NT2/D1 (cell line): ENCODE data around the gene PDZD8.

Experiments used
- DNase-seq: peaks from one replicate; pipeline ENCODE4 v3.0.0-alpha.2; 2011; ENCODE audit warnings: low read depth, low spot score
- H3K27me3 ChIP-seq: 2 replicates; pipeline ENCODE4 v1.6.0; 2011; ENCODE audit warnings: mild to moderate bottlenecking; ENCODE audit not compliant: insufficient read length, insufficient read depth
- H3K36me3 ChIP-seq: 2 replicates; pipeline ENCODE4 v1.6.1; 2011; ENCODE audit warnings: mild to moderate bottlenecking, low read length, mixed read lengths; ENCODE audit not compliant: insufficient read depth, insufficient read length
- H3K4me1 ChIP-seq: 2 replicates; pipeline ENCODE4 v1.5.1; 2011; ENCODE audit not compliant: insufficient read depth, insufficient read length
- H3K4me3 ChIP-seq: 2 replicates; pipeline ENCODE4 v1.5.1; 2011; ENCODE audit warnings: low read depth; ENCODE audit not compliant: insufficient read length
- H3K9ac ChIP-seq: 2 replicates; pipeline ENCODE4 v1.6.0; 2011; ENCODE audit warnings: low read depth; ENCODE audit not compliant: insufficient read length
- H3K9me3 ChIP-seq: 2 replicates; pipeline ENCODE4 v1.5.1; 2011; ENCODE audit warnings: mild to moderate bottlenecking, low read length; ENCODE audit not compliant: insufficient read depth
- SUZ12 ChIP-seq: IDR thresholded peaks from 2 replicates; pipeline ENCODE4 v1.6.1; 2011; ENCODE audit not compliant: insufficient read length, insufficient read depth; ENCODE audit errors: extremely low read depth
- YY1 ChIP-seq: IDR thresholded peaks from 2 replicates; pipeline ENCODE4 v1.6.1; 2011; ENCODE audit not compliant: insufficient read length, insufficient read depth
- ZNF274 ChIP-seq: IDR thresholded peaks from 2 replicates; pipeline ENCODE4 v1.6.1; 2011; ENCODE audit warnings: mild to moderate bottlenecking, low read depth, low read length

PDZD8 gene

DNA sequence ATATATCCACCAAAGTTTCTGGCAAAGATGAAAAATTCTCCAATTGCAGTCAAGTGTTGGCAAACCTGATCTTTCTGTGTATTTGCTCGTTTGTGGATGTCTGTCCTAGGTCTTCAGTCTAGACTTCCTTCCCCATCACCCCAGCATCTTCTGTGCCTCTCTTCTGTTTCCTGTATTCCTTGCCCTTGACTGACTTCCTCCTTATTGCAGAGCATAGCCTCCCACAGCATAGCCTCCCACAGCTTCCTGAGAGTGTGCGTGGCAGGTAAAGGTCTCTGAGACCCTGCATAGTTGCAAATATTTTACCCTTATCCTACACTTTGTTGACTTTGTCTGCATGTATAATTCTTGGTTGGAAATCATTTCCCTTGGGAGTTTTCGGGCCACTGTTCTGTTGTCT, 116.0 kb downstream of the PDZD8 start:
- peaks cover 4% of the 10 kb centered on the region for H3K4me1 ChIP-seq
- no peak overlapping the region for H3K4me3 ChIP-seq
- no peak for TF ChIP-seq ZNF274
- TF ChIP-seq YY1 = no peak
- TF ChIP-seq SUZ12 = no peak
- no peak for DNase-seq
- no peaks in the 10 kb centered on the region for H3K36me3 ChIP-seq
- H3K27me3 ChIP-seq = no peaks in the 10 kb centered on the region
- no peak overlapping the region for H3K9ac ChIP-seq
- H3K9me3 ChIP-seq = no peaks in the 10 kb centered on the region

DNA sequence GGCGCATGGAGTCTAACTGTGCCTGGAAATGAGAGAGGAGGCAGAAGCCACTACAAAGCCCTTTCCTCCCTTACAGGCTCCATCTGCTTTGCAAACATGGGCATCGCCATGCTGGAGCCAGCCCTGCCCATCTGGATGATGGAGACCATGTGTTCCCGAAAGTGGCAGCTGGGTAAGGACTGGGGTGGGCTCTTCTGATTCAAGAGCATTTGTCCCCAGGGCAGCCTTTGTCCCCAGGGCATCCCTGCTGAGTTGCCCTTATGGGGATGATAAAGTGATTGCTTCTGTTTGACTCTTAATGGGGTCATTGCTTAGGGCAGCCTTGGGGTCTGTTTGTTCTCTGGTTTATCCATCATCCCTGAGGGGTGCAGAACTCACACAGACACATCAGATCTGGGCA, 117.5 kb downstream of the PDZD8 start:
- Histone ChIP-seq H3K27me3 (no peaks in the 10 kb centered on the region), H3K4me3 (no peak overlapping the region), H3K9me3 (no peaks in the 10 kb centered on the region), H3K36me3 (no peaks in the 10 kb centered on the region), H3K4me1 (peaks cover 4% of the 10 kb centered on the region), H3K9ac (no peak overlapping the region)
- no peak for TF ChIP-seq SUZ12
- TF ChIP-seq YY1 = no peak
- no peak for DNase-seq

DNA sequence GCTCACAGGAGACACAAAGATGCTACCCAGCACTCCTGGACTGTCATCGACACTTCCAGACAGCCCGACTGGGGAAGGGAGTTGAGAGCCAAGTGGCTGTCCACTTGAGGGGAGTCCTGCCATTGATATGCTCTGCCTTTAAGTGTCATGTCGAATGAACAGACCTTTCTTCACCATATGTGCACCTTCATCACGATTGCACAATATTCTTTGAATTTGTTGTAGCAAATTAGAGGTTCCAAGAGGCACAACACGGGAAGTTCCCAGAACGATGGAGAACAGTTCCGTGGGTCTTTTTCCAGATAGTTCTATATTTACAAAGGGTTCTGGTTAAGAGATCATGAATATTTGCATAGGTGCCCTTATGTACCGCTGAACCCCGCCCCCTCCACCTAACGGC, 118.3 kb downstream of the PDZD8 start:
- H3K4me3 ChIP-seq = no peak overlapping the region
- no peaks in the 10 kb centered on the region for H3K27me3 ChIP-seq
- H3K9me3 ChIP-seq = no peaks in the 10 kb centered on the region
- no peak for DNase-seq
- TF ChIP-seq YY1 = no peak
- no peak for TF ChIP-seq ZNF274
- TF ChIP-seq SUZ12 = no peak
- no peaks in the 10 kb centered on the region for H3K4me1 ChIP-seq
- no peaks in the 10 kb centered on the region for H3K36me3 ChIP-seq
- no peak overlapping the region for H3K9ac ChIP-seq

DNA sequence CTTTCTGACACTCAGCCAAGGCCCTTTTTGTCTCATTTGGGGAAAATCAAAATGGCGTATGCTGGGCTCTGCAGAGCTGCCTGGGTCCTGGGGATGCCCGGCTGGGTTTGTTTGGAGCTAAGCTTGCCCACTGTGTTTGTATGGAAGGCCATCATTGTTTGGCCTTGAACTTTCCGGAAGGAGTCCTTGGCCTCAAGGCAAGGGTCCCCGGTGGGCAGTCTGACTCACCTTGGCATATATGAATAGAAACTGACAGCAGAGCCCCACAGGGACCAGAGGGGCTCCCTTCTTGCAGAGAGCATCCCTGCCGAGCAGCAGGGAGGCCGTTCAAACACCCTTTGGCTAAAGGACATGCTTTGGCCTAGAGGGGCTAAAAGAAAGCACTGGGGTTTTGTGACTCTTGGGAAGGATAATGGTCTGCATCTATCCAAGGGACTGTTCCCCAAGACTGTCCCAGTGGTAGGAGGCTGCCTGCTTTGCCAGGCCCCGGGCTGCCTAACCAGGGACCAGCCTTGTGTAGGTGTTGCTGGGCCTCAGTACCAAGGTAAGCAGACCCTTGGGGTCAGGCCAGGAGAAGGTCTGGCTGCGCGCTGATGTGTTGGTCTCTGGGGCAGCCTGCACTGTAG, 119.3 kb downstream of the PDZD8 start:
- no peaks in the 10 kb centered on the region for H3K36me3 ChIP-seq
- no peaks in the 10 kb centered on the region for H3K27me3 ChIP-seq
- H3K9me3 ChIP-seq = no peaks in the 10 kb centered on the region
- DNase-seq = no peak
- H3K9ac ChIP-seq = no peak overlapping the region
- no peak overlapping the region for H3K4me3 ChIP-seq
- TF ChIP-seq ZNF274 (no peak), YY1 (no peak), SUZ12 (no peak)
- H3K4me1 ChIP-seq = no peaks in the 10 kb centered on the region

DNA sequence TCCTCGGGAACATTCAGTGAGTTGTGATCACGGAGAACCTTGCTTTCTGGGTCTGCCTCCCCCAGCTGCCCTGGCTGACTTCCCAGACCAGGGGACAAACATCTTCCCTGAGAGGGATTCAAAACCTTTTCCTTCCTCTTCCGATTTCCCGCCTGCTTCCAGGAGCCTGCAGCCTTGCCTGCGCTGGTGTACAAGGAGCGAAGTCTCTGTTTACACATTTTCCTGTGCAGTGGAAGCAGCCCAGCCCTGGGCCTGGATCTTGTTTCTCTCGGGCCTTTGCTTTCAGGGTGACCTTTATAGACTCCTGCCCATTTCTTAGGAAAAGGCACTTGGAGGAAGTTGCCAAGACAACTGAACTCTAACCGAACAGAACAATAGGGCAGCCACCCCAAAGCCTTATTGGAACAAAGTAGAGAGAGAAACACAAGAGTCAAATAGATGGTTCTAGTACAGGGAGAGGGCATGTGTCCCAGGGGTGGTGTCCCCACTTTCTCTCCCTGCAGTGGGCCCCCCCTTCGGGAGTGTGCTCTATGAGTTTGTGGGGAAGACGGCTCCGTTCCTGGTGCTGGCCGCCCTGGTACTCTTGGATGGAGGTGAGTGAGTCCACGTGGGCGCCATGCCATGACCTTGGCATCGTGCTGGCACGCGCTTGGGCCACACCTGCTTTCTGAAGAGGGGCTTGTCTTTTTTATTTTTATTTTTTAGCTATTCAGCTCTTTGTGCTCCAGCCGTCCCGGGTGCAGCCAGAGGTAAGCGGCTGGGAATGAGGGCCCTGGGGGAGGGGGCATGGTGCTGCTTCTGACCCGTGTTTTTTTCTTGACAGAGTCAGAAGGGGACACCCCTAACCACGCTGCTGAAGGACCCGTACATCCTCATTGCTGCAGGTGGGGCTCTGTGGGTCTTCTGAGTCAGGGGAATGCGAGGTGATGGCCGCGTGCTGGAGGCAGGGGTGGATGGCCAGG, 120.2 kb downstream of the PDZD8 start:
- no peak for DNase-seq
- Histone ChIP-seq H3K36me3 (no peaks in the 10 kb centered on the region), H3K9ac (no peak overlapping the region), H3K4me1 (peaks cover 2% of the 10 kb centered on the region), H3K4me3 (no peak overlapping the region), H3K27me3 (no peaks in the 10 kb centered on the region), H3K9me3 (no peaks in the 10 kb centered on the region)
- no peak for TF ChIP-seq YY1
- TF ChIP-seq ZNF274 = no peak
- no peak for TF ChIP-seq SUZ12

DNA sequence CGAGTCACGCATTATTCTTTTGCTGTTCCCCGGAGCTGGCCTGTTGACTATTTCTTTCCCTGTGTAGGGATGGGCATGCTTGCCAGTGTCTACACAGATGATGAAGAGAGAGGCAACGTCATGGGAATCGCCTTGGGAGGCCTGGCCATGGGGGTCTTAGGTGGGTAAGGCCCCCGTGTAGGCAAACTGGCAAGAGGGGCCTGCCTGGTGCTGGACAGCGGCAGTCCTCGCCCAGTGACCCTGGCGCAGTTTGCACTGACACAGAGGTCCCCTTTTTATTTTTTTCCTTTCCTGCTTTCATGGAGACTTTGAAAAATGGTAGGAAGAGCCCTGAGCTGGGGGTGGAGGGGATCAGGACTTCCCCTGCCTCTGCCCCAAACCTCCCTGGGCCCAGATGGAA, 120.9 kb downstream of the PDZD8 start:
- Histone ChIP-seq H3K4me1 (peaks cover 2% of the 10 kb centered on the region), H3K27me3 (no peaks in the 10 kb centered on the region), H3K9me3 (no peaks in the 10 kb centered on the region), H3K4me3 (no peak overlapping the region), H3K9ac (no peak overlapping the region), H3K36me3 (no peaks in the 10 kb centered on the region)
- no peak for TF ChIP-seq ZNF274
- no peak for TF ChIP-seq SUZ12
- no peak for TF ChIP-seq YY1
- DNase-seq = no peak

DNA sequence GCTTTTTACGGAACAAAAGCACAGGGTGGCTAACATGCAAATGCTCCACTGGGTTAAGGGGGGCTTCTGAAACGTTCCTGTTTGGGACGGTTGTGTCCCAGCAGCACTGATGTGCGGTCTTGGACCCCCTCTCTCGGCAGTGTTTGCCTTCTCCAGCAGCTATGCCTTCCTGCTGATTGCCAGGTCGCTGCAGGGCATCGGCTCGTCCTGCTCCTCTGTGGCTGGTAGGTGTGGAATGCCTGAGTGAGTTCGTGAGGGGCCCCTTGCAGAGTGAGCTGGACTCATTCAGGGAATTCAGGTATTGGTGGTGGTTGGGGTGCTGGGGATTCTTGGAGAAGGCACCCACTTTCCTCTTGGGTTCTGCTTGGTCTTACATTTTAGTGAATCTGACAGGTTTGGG, 121.3 kb downstream of the PDZD8 start:
- Histone ChIP-seq H3K36me3 (no peaks in the 10 kb centered on the region), H3K4me3 (no peak overlapping the region), H3K9me3 (no peaks in the 10 kb centered on the region), H3K27me3 (no peaks in the 10 kb centered on the region), H3K4me1 (peaks cover 2% of the 10 kb centered on the region), H3K9ac (no peak overlapping the region)
- TF ChIP-seq YY1 = no peak
- no peak for TF ChIP-seq ZNF274
- no peak for TF ChIP-seq SUZ12
- no peak for DNase-seq
